Activated CD4-positive, alpha-beta memory T cell treated with anti-CD3 and anti-CD28 coated beads, Interleukin-2, amount 10 ng/mL, durations not matched to agents 7 days and 5 days (primary cell): ENCODE results near the gene FAM174A. TPM values are rescaled to one million over a fixed set of nuclear protein-coding genes. Genes with fewer than 3 reads are reported as not detected.

Source experiments
- CTCF ChIA-PET: fragments of 350-600 bp; sonication (Branson Sonifier 250); formaldehyde crosslinking; loops from one replicate; lab custom pipeline; 2021; ENCODE audit warnings: antibody characterized with exemption, inconsistent platforms; lab: Charles Lee
- POLR2A ChIA-PET: fragments of 350-600 bp; sonication (Branson Sonifier 250); formaldehyde crosslinking; loops from one replicate; lab custom pipeline; 2021; ENCODE audit warnings: antibody characterized with exemption; lab: Charles Lee
- DNase-seq: peaks from one replicate; pipeline ENCODE4 v3.0.0-alpha.2; 2020
- H3K27ac Mint-ChIP-seq: one replicate; pipeline ENCODE4 v1.8.0; 2021; ENCODE audit warnings: mild to moderate bottlenecking, mixed read lengths
- H3K27me3 Mint-ChIP-seq: one replicate; pipeline ENCODE4 v1.8.0; 2021; ENCODE audit warnings: mixed read lengths
- H3K36me3 Mint-ChIP-seq: one replicate; pipeline ENCODE4 v1.8.0; 2021; ENCODE audit warnings: low read depth, mixed read lengths
- H3K4me1 Mint-ChIP-seq: one replicate; pipeline ENCODE4 v1.8.0; 2021; ENCODE audit warnings: mixed read lengths
- H3K4me3 Mint-ChIP-seq: one replicate; pipeline ENCODE4 v1.8.0; 2021; ENCODE audit warnings: mild to moderate bottlenecking, mixed read lengths
- H3K9me3 Mint-ChIP-seq: one replicate; pipeline ENCODE4 v1.8.0; 2021; ENCODE audit warnings: mixed read lengths
- total RNA-seq, 2 experiments: library from RNA; stranded (reverse); gene quantifications; one replicate each; pipeline ENCODE4 v1.2.3, GENCODE V29; 2021

FAM174A gene
- 1 to 10 TPM; 6.0 to 6.8 TPM for total RNA-seq

- H3K4me3 Mint-ChIP-seq: peak within 1 kb of the TSS; percentile 96
- CTCF ChIA-PET: no interaction called here
These were observed at the start of gene FAM174A for GRCh38 chr5:100535060-100536005. FAM174A (plus strand) TSS chr5:100535374; CDS start chr5:100535531, 157 bp downstream.

GRCh38 chr5:100493996-100494395, 41.2 kb upstream of the FAM174A start:
- Mint-ChIP-seq H3K27ac (no peak overlapping the region), H3K4me3 (no peak overlapping the region), H3K36me3 (no peaks in the 10 kb centered on the region), H3K4me1 (no peaks in the 10 kb centered on the region), H3K9me3 (peaks cover 5% of the 10 kb centered on the region), H3K27me3 (no peaks in the 10 kb centered on the region)
- no peak for DNase-seq
- ChIA-PET POLR2A (no interaction called here), CTCF (no interaction called here)

More at GRCh38 chr5:100535060-100536005, at the start of gene FAM174A:
- POLR2A ChIA-PET: interaction anchor here (2.4 kb wide), 1 partner anchor 367 kb away, joined by 21 read pairs; the partner anchor contains the start of gene ST8SIA4
- peak within 1 kb of the TSS; percentile 77 for H3K27ac Mint-ChIP-seq
- peak; percentile 95 for DNase-seq
- peaks cover 9% of the 10 kb centered on the region for H3K36me3 Mint-ChIP-seq
- peaks cover 16% of the 10 kb centered on the region for H3K9me3 Mint-ChIP-seq
- H3K27me3 Mint-ChIP-seq: peaks cover 7% of the 10 kb centered on the region
- H3K4me1 Mint-ChIP-seq: peaks cover 22% of the 10 kb centered on the region

GRCh38 chr5:100496296-100496695, 38.9 kb upstream of the FAM174A start:
- no peaks in the 10 kb centered on the region for H3K9me3 Mint-ChIP-seq
- H3K36me3 Mint-ChIP-seq: no peaks in the 10 kb centered on the region
- H3K4me3 Mint-ChIP-seq: no peak overlapping the region
- ChIA-PET POLR2A (no interaction called here), CTCF (interaction anchor here (0.9 kb wide), 1 partner anchor 19 kb away, joined by 3 read pairs; no protein-coding TSS in a partner anchor)
- no peaks in the 10 kb centered on the region for H3K27me3 Mint-ChIP-seq
- no peak for DNase-seq
- no peaks in the 10 kb centered on the region for H3K4me1 Mint-ChIP-seq
- H3K27ac Mint-ChIP-seq: no peak overlapping the region

- H3K27ac Mint-ChIP-seq: no peak overlapping the region
- CTCF ChIA-PET: no interaction called here
- H3K27me3 Mint-ChIP-seq: no peaks in the 10 kb centered on the region
- POLR2A ChIA-PET: no interaction called here
- no peak overlapping the region for H3K4me3 Mint-ChIP-seq
- H3K9me3 Mint-ChIP-seq: no peaks in the 10 kb centered on the region
- no peaks in the 10 kb centered on the region for H3K36me3 Mint-ChIP-seq
- H3K4me1 Mint-ChIP-seq: no peaks in the 10 kb centered on the region
- no peak for DNase-seq
These were observed 32.5 kb upstream of the FAM174A start for GRCh38 chr5:100502684-100503083.

GRCh38 chr5:100505984-100506670, 29.0 kb upstream of the FAM174A start:
- POLR2A ChIA-PET: no interaction called here
- Mint-ChIP-seq H3K4me1 (no peaks in the 10 kb centered on the region), H3K27ac (no peak overlapping the region), H3K9me3 (no peaks in the 10 kb centered on the region), H3K4me3 (no peak overlapping the region), H3K36me3 (no peaks in the 10 kb centered on the region), H3K27me3 (no peaks in the 10 kb centered on the region)
- no peak for DNase-seq
- CTCF ChIA-PET: no interaction called here

GRCh38 chr5:100516285-100516684, 18.9 kb upstream of the FAM174A start:
- no peak overlapping the region for H3K27ac Mint-ChIP-seq
- peaks cover 3% of the 10 kb centered on the region for H3K27me3 Mint-ChIP-seq
- H3K4me1 Mint-ChIP-seq: no peaks in the 10 kb centered on the region
- H3K9me3 Mint-ChIP-seq: peaks cover 9% of the 10 kb centered on the region
- POLR2A ChIA-PET: no interaction called here
- CTCF ChIA-PET: no interaction called here
- no peak overlapping the region for H3K4me3 Mint-ChIP-seq
- H3K36me3 Mint-ChIP-seq: no peaks in the 10 kb centered on the region
- DNase-seq: no peak

- ChIA-PET CTCF (no interaction called here), POLR2A (no interaction called here)
- no peak overlapping the region for H3K27ac Mint-ChIP-seq
These were observed 17.7 kb upstream of the FAM174A start for GRCh38 chr5:100517301-100517974.

GRCh38 chr5:100518377-100518776, 16.8 kb upstream of the FAM174A start:
- CTCF ChIA-PET: no interaction called here
- DNase-seq: no peak
- Mint-ChIP-seq H3K9me3 (peaks cover 11% of the 10 kb centered on the region), H3K36me3 (no peaks in the 10 kb centered on the region), H3K27me3 (peaks cover 9% of the 10 kb centered on the region), H3K4me3 (no peak overlapping the region), H3K4me1 (no peaks in the 10 kb centered on the region), H3K27ac (no peak overlapping the region)
- POLR2A ChIA-PET: no interaction called here

More at GRCh38 chr5:100517301-100517974, 17.7 kb upstream of the FAM174A start:
- Mint-ChIP-seq H3K9me3 (peaks cover 9% of the 10 kb centered on the region), H3K27me3 (peaks cover 4% of the 10 kb centered on the region), H3K4me3 (no peak overlapping the region), H3K4me1 (no peaks in the 10 kb centered on the region), H3K36me3 (no peaks in the 10 kb centered on the region)
- DNase-seq: no peak

GRCh38 chr5:100519075-100519474, 16.1 kb upstream of the FAM174A start:
- ChIA-PET CTCF (no interaction called here), POLR2A (no interaction called here)
- H3K27ac Mint-ChIP-seq: no peak overlapping the region

GRCh38 chr5:100520348-100520747, 14.8 kb upstream of the FAM174A start:
- Mint-ChIP-seq H3K36me3 (no peaks in the 10 kb centered on the region), H3K9me3 (peaks cover 11% of the 10 kb centered on the region), H3K27ac (no peak overlapping the region), H3K4me1 (no peaks in the 10 kb centered on the region), H3K27me3 (peaks cover 15% of the 10 kb centered on the region), H3K4me3 (no peak overlapping the region)
- no peak for DNase-seq
- POLR2A ChIA-PET: no interaction called here
- CTCF ChIA-PET: interaction anchor here (1.3 kb wide), 1 partner anchor 44 kb away, joined by 3 read pairs; no protein-coding TSS in a partner anchor

More at GRCh38 chr5:100519075-100519474, 16.1 kb upstream of the FAM174A start:
- H3K36me3 Mint-ChIP-seq: no peaks in the 10 kb centered on the region
- peaks cover 11% of the 10 kb centered on the region for H3K9me3 Mint-ChIP-seq
- H3K4me3 Mint-ChIP-seq: no peak overlapping the region
- peaks cover 12% of the 10 kb centered on the region for H3K27me3 Mint-ChIP-seq
- no peaks in the 10 kb centered on the region for H3K4me1 Mint-ChIP-seq
- DNase-seq: no peak

- Mint-ChIP-seq H3K4me3 (no peak overlapping the region), H3K36me3 (no peaks in the 10 kb centered on the region)
These were observed 2.8 kb downstream of the FAM174A start for GRCh38 chr5:100537946-100538345.

GRCh38 chr5:100539519-100539918, 4.3 kb downstream of the FAM174A start:
- no peak overlapping the region for H3K4me3 Mint-ChIP-seq
- ChIA-PET CTCF (no interaction called here), POLR2A (no interaction called here)
- H3K36me3 Mint-ChIP-seq: no peaks in the 10 kb centered on the region
- no peaks in the 10 kb centered on the region for H3K9me3 Mint-ChIP-seq
- no peak for DNase-seq
- no peak overlapping the region for H3K27ac Mint-ChIP-seq
- H3K27me3 Mint-ChIP-seq: no peaks in the 10 kb centered on the region
- H3K4me1 Mint-ChIP-seq: peaks cover 18% of the 10 kb centered on the region

More at GRCh38 chr5:100537946-100538345, 2.8 kb downstream of the FAM174A start:
- H3K27me3 Mint-ChIP-seq: no peaks in the 10 kb centered on the region
- H3K27ac Mint-ChIP-seq: no peak overlapping the region
- ChIA-PET CTCF (no interaction called here), POLR2A (no interaction called here)
- DNase-seq: no peak
- H3K9me3 Mint-ChIP-seq: no peaks in the 10 kb centered on the region
- peaks cover 22% of the 10 kb centered on the region for H3K4me1 Mint-ChIP-seq

GRCh38 chr5:100542086-100542485, 6.9 kb downstream of the FAM174A start:
- no peak for DNase-seq
- Mint-ChIP-seq H3K36me3 (no peaks in the 10 kb centered on the region), H3K4me1 (peaks cover 2% of the 10 kb centered on the region), H3K27me3 (no peaks in the 10 kb centered on the region), H3K27ac (no peak overlapping the region), H3K9me3 (no peaks in the 10 kb centered on the region), H3K4me3 (no peak overlapping the region)
- ChIA-PET CTCF (no interaction called here), POLR2A (no interaction called here)
